K562 (cell line): Measurements from ENCODE around the gene OSCAR. TPM values are rescaled to one million over a fixed set of nuclear protein-coding genes. Genes with fewer than 3 reads are reported as not detected.

Experiments
- COPS2 ChIP-seq: fragments of 450-650 bp; conservative IDR thresholded peaks from 2 replicates; pipeline ENCODE4 v1.6.1; 2016; ENCODE audit warnings: mild to moderate bottlenecking, moderate library complexity
- ESRRB ChIP-seq: fragments of 250-450 bp; sonication (Bioruptor Pico); IDR thresholded peaks from 2 replicates; pipeline ENCODE4 v1.5.0; 2020; ENCODE audit warnings: mild to moderate bottlenecking, moderate library complexity, borderline replicate concordance
- ETS1 ChIP-seq: conservative IDR thresholded peaks from 2 replicates; pipeline ENCODE4 v1.6.1; 2011; ENCODE audit warnings: low read depth, mild to moderate bottlenecking, low read length; ENCODE audit not compliant: control insufficient read depth
- EZH2 ChIP-seq: IDR thresholded peaks from 2 replicates; pipeline ENCODE4 v1.6.1; 2012; ENCODE audit warnings: low read depth, mild to moderate bottlenecking, inconsistent platforms, low read length, borderline replicate concordance
- FOXJ3 ChIP-seq: sonication (generic); formaldehyde crosslinking; IDR thresholded peaks from 2 replicates; pipeline ENCODE4 v1.4.0; 2020; ENCODE audit warnings: mild to moderate bottlenecking, missing genetic modification reagents
- GABPB1 ChIP-seq: sonication (generic); formaldehyde crosslinking; IDR thresholded peaks from 2 replicates; pipeline ENCODE4 v1.8.0; 2022; ENCODE audit warnings: mild to moderate bottlenecking, missing genetic modification reagents
- HMG20A ChIP-seq: fragments of 450-650 bp; formaldehyde crosslinking; conservative IDR thresholded peaks from 2 replicates; pipeline ENCODE4 v1.4.0; 2020; ENCODE audit warnings: mild to moderate bottlenecking, mixed read lengths
- KDM2B ChIP-seq: fragments of 250-450 bp; sonication (Bioruptor Pico); IDR thresholded peaks from 2 replicates; pipeline ENCODE4 v1.8.0; 2021; ENCODE audit warnings: mild to moderate bottlenecking, moderate library complexity
- MED1 ChIP-seq: sonication (generic); formaldehyde crosslinking; IDR thresholded peaks from 2 replicates; pipeline ENCODE4 v1.8.1; 2023; ENCODE audit warnings: missing genetic modification reagents, borderline replicate concordance
- NELFE ChIP-seq: IDR thresholded peaks from 2 replicates; pipeline ENCODE4 v1.6.1; 2011; ENCODE audit warnings: mild to moderate bottlenecking; ENCODE audit not compliant: insufficient read depth, insufficient read length
- PCBP1 ChIP-seq: fragments of 200-400 bp; formaldehyde crosslinking; IDR thresholded peaks from 2 replicates; pipeline ENCODE4 v1.6.1; 2018; ENCODE audit warnings: mild to moderate bottlenecking, low read depth, low read length; ENCODE audit not compliant: poor library complexity, severe bottlenecking
- POLR3A ChIP-seq: IDR thresholded peaks from 2 replicates; pipeline ENCODE4 v1.6.1; 2011; ENCODE audit warnings: borderline replicate concordance, mild to moderate bottlenecking, moderate library complexity; ENCODE audit not compliant: insufficient read length, insufficient read depth; ENCODE audit errors: extremely low read depth
- SMAD2 ChIP-seq: fragments of 150-350 bp; IDR thresholded peaks from 2 replicates; pipeline ENCODE4 v1.6.1; 2014; ENCODE audit warnings: low read depth, mild to moderate bottlenecking, low read length
- SMC3 ChIP-seq: conservative IDR thresholded peaks from 2 replicates; pipeline ENCODE4 v1.6.1; 2011; ENCODE audit warnings: low read depth, low read length, improper control_type of control experiment; ENCODE audit not compliant: insufficient read depth
- ZBED1 ChIP-seq: IDR thresholded peaks from 2 replicates; pipeline ENCODE4 v1.6.1; 2014
- ZFX ChIP-seq: sonication (generic); formaldehyde crosslinking; IDR thresholded peaks from 2 replicates; pipeline ENCODE4 v1.8.0; 2022; ENCODE audit warnings: mild to moderate bottlenecking, missing genetic modification reagents, moderate library complexity
- ZNF133 ChIP-seq: fragments of 250-450 bp; sonication (Bioruptor Pico); IDR thresholded peaks from 2 replicates; pipeline ENCODE4 v1.4.0; 2020; ENCODE audit warnings: mild to moderate bottlenecking
- ZNF274 ChIP-seq: IDR thresholded peaks from 2 replicates; pipeline ENCODE4 v1.6.1; 2011; ENCODE audit warnings: low read depth, mild to moderate bottlenecking, low read length, moderate library complexity, borderline replicate concordance
- ZNF311 ChIP-seq: fragments of 250-450 bp; sonication (Bioruptor Pico); IDR thresholded peaks from 2 replicates; pipeline ENCODE4 v1.4.0; 2020; ENCODE audit warnings: mild to moderate bottlenecking, moderate library complexity
- ZNF398 ChIP-seq: fragments of 250-450 bp; sonication (Bioruptor Pico); IDR thresholded peaks from 2 replicates; pipeline ENCODE4 v1.8.0; 2021; ENCODE audit warnings: moderate library complexity, mild to moderate bottlenecking, inconsistent platforms
- ZNF436 ChIP-seq: fragments of 250-450, 450-650 bp; sonication (Bioruptor Pico); formaldehyde crosslinking; IDR thresholded peaks from 2 replicates; pipeline ENCODE4 v1.7.0; 2020; ENCODE audit warnings: mild to moderate bottlenecking
- ZNF589 ChIP-seq: fragments of 200-800 bp; sonication (Bioruptor generic); IDR thresholded peaks from 2 replicates; pipeline ENCODE4 v1.6.1; 2016; ENCODE audit warnings: low read depth, missing genetic modification characterization, missing compliant biosample characterization
- polyA plus RNA-seq, 8 experiments: library from polyadenylated mRNA; depleted of rRNA in 4 of 8; stranded (reverse) in 5 of 8; unstranded in 3 of 8; fragments of >200 nt; fragmentation: Nextera tagmentation in 2 of 8; fragmentation: Illumina TruSeq in 1 of 8; extraction: Ambion mirVana in 2 of 8; extraction: Trizol in 1 of 8; gene quantifications; 2 replicates each; pipeline versions ENCODE4 v1.2.1 to v1.2.3, GENCODE V29; 2011 to 2014; ENCODE audit warnings: inconsistent platforms in 1 of 8, missing spikeins in 1 of 8
- total RNA-seq, 7 experiments: library from RNA; depleted of rRNA in 6 of 7; stranded (reverse); fragments of >200 nt in 6 of 7; fragmentation: Illumina TruSeq in 2 of 7; extraction: Trizol in 2 of 7; gene quantifications; 2 replicates each; pipeline versions ENCODE4 v1.2.1 to v1.2.3, GENCODE V29; 2011 to 2021; ENCODE audit warnings: low replicate concordance in 1 of 7
- TF ChIP-seq, protein P1 (sequence below): sonication (generic); formaldehyde crosslinking; IDR thresholded peaks from 2 replicates; pipeline ENCODE4 v1.4.0; 2020; ENCODE audit warnings: mild to moderate bottlenecking, missing genetic modification reagents

The OSCAR gene
- total and polyA plus RNA-seq, 9 of the 15 experiments (the other 6 are each of a cell fraction or from before 2014, with no cell fraction given) = 0.09 to 0.62 (median 0.13) TPM; not detected in 5

GRCh38 chr19:54096617-54097106 lies 3.9 kb downstream of the OSCAR start (continued):
- TF ChIP-seq SMAD2 = no peak
- no peak for TF ChIP-seq ZNF398 (CRISPR knock-in tag)
- no peak for TF ChIP-seq ZNF133 (CRISPR knock-in tag)
- no peak for TF ChIP-seq NELFE
- no peak for TF ChIP-seq POLR3A
- TF ChIP-seq, protein P1, sequence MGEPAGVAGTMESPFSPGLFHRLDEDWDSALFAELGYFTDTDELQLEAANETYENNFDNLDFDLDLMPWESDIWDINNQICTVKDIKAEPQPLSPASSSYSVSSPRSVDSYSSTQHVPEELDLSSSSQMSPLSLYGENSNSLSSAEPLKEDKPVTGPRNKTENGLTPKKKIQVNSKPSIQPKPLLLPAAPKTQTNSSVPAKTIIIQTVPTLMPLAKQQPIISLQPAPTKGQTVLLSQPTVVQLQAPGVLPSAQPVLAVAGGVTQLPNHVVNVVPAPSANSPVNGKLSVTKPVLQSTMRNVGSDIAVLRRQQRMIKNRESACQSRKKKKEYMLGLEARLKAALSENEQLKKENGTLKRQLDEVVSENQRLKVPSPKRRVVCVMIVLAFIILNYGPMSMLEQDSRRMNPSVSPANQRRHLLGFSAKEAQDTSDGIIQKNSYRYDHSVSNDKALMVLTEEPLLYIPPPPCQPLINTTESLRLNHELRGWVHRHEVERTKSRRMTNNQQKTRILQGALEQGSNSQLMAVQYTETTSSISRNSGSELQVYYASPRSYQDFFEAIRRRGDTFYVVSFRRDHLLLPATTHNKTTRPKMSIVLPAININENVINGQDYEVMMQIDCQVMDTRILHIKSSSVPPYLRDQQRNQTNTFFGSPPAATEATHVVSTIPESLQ (CRISPR knock-in tag) = no peak
- no peak for TF ChIP-seq ZFX (CRISPR knock-in tag)
- no peak for TF ChIP-seq ZBED1
- no peak for TF ChIP-seq COPS2
- TF ChIP-seq FOXJ3 = no peak
- TF ChIP-seq HMG20A (CRISPR knock-in tag) = no peak
- TF ChIP-seq PCBP1 = no peak
- no peak for TF ChIP-seq KDM2B
- TF ChIP-seq ZNF274 = no peak
- no peak for TF ChIP-seq GABPB1 (CRISPR knock-in tag)
- TF ChIP-seq ETS1 = no peak
- no peak for TF ChIP-seq ZNF436 (CRISPR knock-in tag)
- TF ChIP-seq EZH2 = no peak
- no peak for TF ChIP-seq MED1 (CRISPR knock-in tag)
- TF ChIP-seq SMC3 = 0 out of 2 replicates have a peak, but pooled peaks have one; percentile 6
- TF ChIP-seq ZNF589 (CRISPR knock-in tag) = no peak
- TF ChIP-seq ZNF311 = no peak
- no peak for TF ChIP-seq ESRRB (CRISPR knock-in tag)
